ENCODE measurements around the gene R3HDML.

DNA sequence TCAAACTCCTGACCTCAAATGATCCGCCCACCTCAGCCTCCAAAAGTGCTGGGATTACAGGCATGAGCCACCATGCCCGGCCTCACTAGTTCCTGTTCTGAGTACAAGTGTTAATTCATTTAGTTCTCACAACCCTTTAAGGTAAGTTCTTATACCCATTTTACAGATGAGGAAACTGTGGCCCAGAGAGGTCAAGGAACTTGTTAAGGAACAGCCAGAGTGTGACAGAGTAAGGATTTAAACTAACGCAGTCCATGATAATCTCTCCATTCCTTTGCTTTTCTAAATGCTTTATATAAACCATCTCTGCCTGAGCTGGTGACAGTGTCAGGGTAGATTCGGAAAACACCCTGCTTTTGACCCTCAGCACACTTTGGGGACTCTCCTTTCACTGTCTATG, 39.1 kb upstream of the R3HDML start:
- TF ChIP-seq PCBP2 (IDR thresholded peaks at IDR 0.05; ENCODE audit: low read depth, low read length, poor library complexity, severe bottlenecking) (no peak), ZNF175 (CRISPR knock-in tag; IDR thresholded peaks at IDR 0.05; ENCODE audit: low read depth) (no peak), FOXP1 (CRISPR knock-in tag; IDR thresholded peaks at IDR 0.05) (no peak), MAX (CRISPR knock-in tag; IDR thresholded peaks at IDR 0.05) (no peak), SREBF1 (IDR thresholded peaks at IDR 0.05; ENCODE audit: borderline replicate concordance, low read depth, low read length) (no peak), CTCF (IDR thresholded peaks at IDR 0.05 in 2 of 3, conservative IDR thresholded peaks at IDR 0.05 in 1 of 3; ENCODE audit: insufficient read depth in 2 of 3, low read depth in 1 of 3, low read length in 3 of 3) (no peak), RCOR1 (IDR thresholded peaks at IDR 0.05; ENCODE audit: borderline replicate concordance in 1 of 2, low read depth in 2 of 2, low read length in 2 of 2) (no peak), RAD21 (CRISPR knock-in tag; conservative IDR thresholded peaks at IDR 0.05 in 1 of 2, IDR thresholded peaks at IDR 0.05 in 1 of 2) (no peak), E2F8 (IDR thresholded peaks at IDR 0.05; ENCODE audit: low read depth, partially characterized antibody) (no peak), MAZ (CRISPR knock-in tag; conservative IDR thresholded peaks at IDR 0.05 in 1 of 2, IDR thresholded peaks at IDR 0.05 in 1 of 2) (no peak), ZC3H4 (CRISPR knock-in tag; IDR thresholded peaks at IDR 0.05; ENCODE audit: borderline replicate concordance) (no peak), CHD2 (IDR thresholded peaks at IDR 0.05; ENCODE audit: low read depth, low read length) (no peak), KLF13 (tag; IDR thresholded peaks at IDR 0.05; ENCODE audit: borderline replicate concordance, low read depth) (no peak)

All from K562 (cell line).